Cardiac muscle cell (in vitro differentiated cells and primary cell): ENCODE data around the gene ST7. TPM values are rescaled to one million over a fixed set of nuclear protein-coding genes. Genes with fewer than 3 reads are reported as not detected.
A peak's percentile ranks its signal among the peaks of the same experiment; 100 is the strongest.
"Not testable (repeated sequence)": the region's sequence is repeated elsewhere in the genome, so short reads cannot be mapped to it uniquely, and the experiment has no call there.

Experiments
- DNase-seq, 2 donors: peaks; one replicate each; pipeline versions ENCODE4 v3.0.0 to v3.0.0-alpha.2; 2010 to 2017; ENCODE audit warnings: low read depth in 1 of 2, low spot score in 1 of 2
- H3K27ac ChIP-seq: fragments of 200-600 bp; sonication (generic); 2 replicates; pipeline ENCODE4 v1.5.1; 2016
- H3K27me3 ChIP-seq: fragments of 200-600 bp; sonication (generic); 2 replicates; pipeline ENCODE4 v1.6.0; 2016; ENCODE audit warnings: control low read depth
- H3K36me3 ChIP-seq: fragments of 200-600 bp; sonication (generic); 2 replicates; pipeline ENCODE4 v1.5.1; 2016; ENCODE audit warnings: control low read depth
- H3K4me1 ChIP-seq: fragments of 200-600 bp; sonication (generic); 2 replicates; pipeline ENCODE4 v1.8.1; 2017; ENCODE audit warnings: low read depth, mild to moderate bottlenecking, mixed run types
- H3K4me3 ChIP-seq: fragments of 200-600 bp; sonication (generic); 2 replicates; pipeline ENCODE4 v1.5.1; 2016; ENCODE audit warnings: mild to moderate bottlenecking
- H3K9me3 ChIP-seq: fragments of 200-600 bp; sonication (generic); 2 replicates; pipeline ENCODE4 v1.5.1; 2017; ENCODE audit warnings: low read depth, mild to moderate bottlenecking, control low read depth
- CTCF ChIP-seq: IDR thresholded peaks from 2 replicates; pipeline ENCODE4 v1.5.1; 2012; ENCODE audit warnings: low read depth, mild to moderate bottlenecking, low read length
- polyA plus RNA-seq: library from polyadenylated mRNA; unstranded; fragments of >200 nt; fragmentation: Nextera tagmentation; extraction: Ambion mirVana; gene quantifications from 2 replicates; pipeline ENCODE4 v1.2.1, GENCODE V29; 2016
- total RNA-seq: library from RNA; depleted of rRNA; stranded (reverse); fragments of >200 nt; gene quantifications from 2 replicates; pipeline ENCODE4 v1.2.3, GENCODE V29; 2016

ST7 gene
- total and polyA plus RNA-seq, 2 experiments from 2014 or later = 83.5 to 96.7 TPM

DNA sequence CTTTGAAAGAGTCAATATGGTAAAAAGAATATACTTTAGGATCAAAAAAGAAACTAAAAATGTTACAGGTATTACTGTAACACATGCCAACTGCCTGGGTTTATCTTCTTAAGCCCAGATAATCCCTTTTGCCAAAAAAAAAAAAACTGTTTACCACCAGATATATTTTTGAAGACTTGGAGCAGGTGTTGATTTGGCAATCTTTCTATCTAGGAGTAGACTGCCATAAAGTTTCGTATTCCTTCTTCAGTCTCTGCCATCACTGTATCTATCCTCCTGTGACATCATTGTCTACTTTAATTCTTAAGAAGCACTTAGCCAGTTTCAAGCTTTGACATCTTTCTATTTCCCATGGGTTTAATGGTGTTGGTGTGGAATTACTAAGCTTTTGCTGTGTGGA is 161.0 kb downstream of the ST7 start:
- Histone ChIP-seq H3K9me3 (no peaks in the 10 kb centered on the region), H3K27me3 (no peaks in the 10 kb centered on the region), H3K36me3 (no peaks in the 10 kb centered on the region), H3K4me3 (no peak overlapping the region), H3K4me1 (peaks cover 37% of the 10 kb centered on the region), H3K27ac (peak overlapping the region; percentile 34)
- no peak for TF ChIP-seq CTCF
- DNase-seq = no peak

- no peak for TF ChIP-seq CTCF
- Histone ChIP-seq H3K27me3 (no peaks in the 10 kb centered on the region), H3K9me3 (no peaks in the 10 kb centered on the region), H3K4me3 (no peak overlapping the region), H3K36me3 (peaks cover 14% of the 10 kb centered on the region), H3K27ac (peak overlapping the region; percentile 53), H3K4me1 (peaks cover 24% of the 10 kb centered on the region)
- no peak for DNase-seq
These were observed 162.9 kb downstream of the ST7 start for GRCh38 chr7:117116211-117116610.

- Histone ChIP-seq H3K27ac (peak overlapping the region; percentile 50), H3K4me1 (peaks cover 18% of the 10 kb centered on the region), H3K4me3 (no peak overlapping the region), H3K27me3 (no peaks in the 10 kb centered on the region), H3K9me3 (no peaks in the 10 kb centered on the region), H3K36me3 (peaks cover 18% of the 10 kb centered on the region)
- no peak for DNase-seq
- no peak for TF ChIP-seq CTCF
These were observed 163.9 kb downstream of the ST7 start for GRCh38 chr7:117117172-117117571.

DNA sequence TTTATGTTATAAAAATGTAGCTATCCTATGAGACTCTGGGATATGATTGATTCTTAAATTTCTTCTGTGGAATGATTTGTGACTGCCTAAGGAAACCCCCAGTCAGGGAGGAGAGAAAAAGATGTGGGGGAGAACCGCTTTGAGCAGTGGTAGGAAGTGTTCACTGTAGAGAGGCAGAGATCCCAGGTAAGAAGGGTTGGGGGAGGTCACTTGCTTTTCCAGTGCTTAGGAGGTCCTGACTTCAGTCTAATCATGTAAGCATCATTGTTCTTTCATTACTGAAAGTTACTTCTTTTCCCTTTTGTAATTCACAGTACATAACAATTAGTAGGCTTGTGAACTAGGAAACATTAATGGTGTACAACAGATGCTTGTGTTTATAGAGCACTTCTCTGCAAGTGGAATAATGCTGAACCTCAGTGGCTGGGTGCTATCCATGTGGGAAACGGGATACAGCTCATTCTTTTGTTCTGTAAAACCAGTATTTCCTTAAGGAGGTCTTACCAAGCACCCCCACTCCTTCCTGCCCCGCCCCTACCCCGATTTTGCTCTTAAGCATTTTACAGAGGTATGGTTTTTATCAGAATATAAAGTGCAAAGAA is 165.4 kb downstream of the ST7 start:
- no peak overlapping the region for H3K4me3 ChIP-seq
- peak overlapping the region; percentile 56 for H3K27ac ChIP-seq
- DNase-seq = no peak
- TF ChIP-seq CTCF = no peak
- H3K36me3 ChIP-seq = peaks cover 18% of the 10 kb centered on the region
- H3K9me3 ChIP-seq = no peaks in the 10 kb centered on the region
- H3K4me1 ChIP-seq = peaks cover 20% of the 10 kb centered on the region
- no peaks in the 10 kb centered on the region for H3K27me3 ChIP-seq

DNA sequence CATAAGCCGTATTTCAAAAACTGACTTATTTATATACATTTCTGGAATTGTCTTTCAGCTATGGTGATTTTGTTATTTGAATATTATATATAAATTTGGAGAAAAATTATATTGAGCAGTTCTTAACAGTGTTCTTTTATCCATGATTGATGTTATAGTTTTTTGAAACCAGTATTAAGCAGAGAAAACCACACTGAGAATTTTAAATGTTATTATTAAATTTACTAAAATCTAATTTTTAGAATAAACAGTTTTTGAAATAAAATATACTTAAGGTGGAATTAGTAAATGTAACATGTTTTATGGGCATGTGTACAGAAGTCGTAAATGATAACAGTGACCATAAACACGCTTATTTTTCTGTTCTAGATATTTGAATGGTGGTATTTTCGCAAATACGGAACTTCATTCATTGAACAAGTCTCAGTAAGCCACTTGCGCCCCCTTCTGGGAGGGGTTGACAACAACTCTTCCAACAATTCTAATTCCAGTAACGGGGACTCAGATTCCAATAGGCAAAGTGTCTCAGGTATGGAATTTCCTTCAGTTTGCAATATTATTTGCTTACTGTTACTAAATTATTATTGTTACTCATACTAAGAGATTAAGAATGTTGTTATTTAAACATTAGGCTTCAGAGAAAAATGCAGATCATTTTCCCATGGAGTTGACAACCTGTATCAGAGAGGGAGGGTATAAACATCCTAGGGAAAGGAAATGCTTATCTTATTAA is 166.1 kb downstream of the ST7 start:
- Histone ChIP-seq H3K27me3 (no peaks in the 10 kb centered on the region), H3K4me1 (peaks cover 26% of the 10 kb centered on the region), H3K4me3 (no peak overlapping the region), H3K9me3 (no peaks in the 10 kb centered on the region), H3K36me3 (peaks cover 18% of the 10 kb centered on the region), H3K27ac (peak overlapping the region; percentile 56)
- peak; percentile 84 to 87 for DNase-seq
- peak; percentile 86 for TF ChIP-seq CTCF

DNA sequence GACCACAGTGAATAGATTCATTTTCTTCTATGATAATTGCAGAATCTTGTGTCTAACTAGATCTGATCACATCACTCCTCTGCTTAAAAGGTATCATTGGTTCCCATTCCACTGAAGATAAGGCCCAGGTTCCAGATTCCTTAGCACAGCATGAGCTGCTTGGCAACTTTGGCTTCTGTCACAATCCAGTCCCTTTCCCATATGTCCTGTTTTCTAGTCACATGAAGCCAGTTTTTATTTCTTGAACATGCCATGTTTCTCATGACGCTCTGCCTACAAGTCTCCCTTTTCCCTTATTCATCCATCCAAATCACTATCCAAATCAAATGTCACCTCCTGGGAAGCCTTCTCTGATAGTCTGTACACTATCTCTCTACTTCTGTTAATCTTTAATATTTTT is 167.0 kb downstream of the ST7 start:
- Histone ChIP-seq H3K36me3 (peaks cover 18% of the 10 kb centered on the region), H3K4me1 (peaks cover 36% of the 10 kb centered on the region)
- H3K4me3 ChIP-seq, H3K27ac ChIP-seq, H3K27me3 ChIP-seq, DNase-seq, H3K9me3 ChIP-seq: not testable (repeated sequence)

DNA sequence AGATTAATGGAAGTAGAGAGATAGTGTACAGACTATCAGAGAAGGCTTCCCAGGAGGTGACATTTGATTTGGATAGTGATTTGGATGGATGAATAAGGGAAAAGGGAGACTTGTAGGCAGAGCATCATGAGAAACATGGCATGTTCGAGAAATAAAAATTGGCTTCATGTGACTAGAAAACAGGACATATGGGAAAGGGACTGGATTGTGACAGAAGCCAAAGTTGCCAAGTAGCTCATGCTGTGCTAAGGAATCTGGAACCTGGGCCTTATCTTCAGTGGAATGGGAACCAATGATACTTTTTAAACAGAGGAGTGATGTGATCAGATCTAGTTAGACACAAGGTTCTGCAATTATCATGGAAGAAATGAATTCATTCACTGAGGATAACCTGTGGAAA is 168.7 kb downstream of the ST7 start:
- H3K4me1 ChIP-seq = peaks cover 48% of the 10 kb centered on the region
- H3K4me3 ChIP-seq, DNase-seq, H3K27me3 ChIP-seq, H3K9me3 ChIP-seq: not testable (repeated sequence)
- peak overlapping the region; percentile 57 for H3K27ac ChIP-seq
- peaks cover 18% of the 10 kb centered on the region for H3K36me3 ChIP-seq
